Osteoblast (primary cell): ENCODE data around the gene RASAL3. TPM values are rescaled to one million over a fixed set of nuclear protein-coding genes. Genes with fewer than 3 reads are reported as not detected.
A peak's percentile ranks its signal among the peaks of the same experiment; 100 is the strongest.

ENCODE experiments used
- DNase-seq: peaks from one replicate; pipeline ENCODE4 v3.0.0; 2011; ENCODE audit warnings: low spot score, mixed read lengths; ENCODE audit not compliant: insufficient read length; ENCODE audit errors: missing footprints
- H2AFZ ChIP-seq: 2 replicates; pipeline ENCODE4 v1.6.0; 2011; ENCODE audit warnings: mild to moderate bottlenecking, low read length
- H3K27ac ChIP-seq: 2 replicates; pipeline ENCODE4 v1.5.1; 2011; ENCODE audit warnings: mild to moderate bottlenecking, low read depth, low read length, moderate library complexity
- H3K27me3 ChIP-seq: 2 replicates; pipeline ENCODE4 v1.6.0; 2012; ENCODE audit warnings: mild to moderate bottlenecking, control low read depth, inconsistent platforms, low read length, moderate library complexity; ENCODE audit not compliant: insufficient read depth
- H3K36me3 ChIP-seq: 2 replicates; pipeline ENCODE4 v1.5.1; 2011; ENCODE audit warnings: mild to moderate bottlenecking, low read length, control low read depth, moderate library complexity; ENCODE audit not compliant: insufficient read depth
- H3K4me1 ChIP-seq: 2 replicates; pipeline ENCODE4 v1.5.1; 2011; ENCODE audit warnings: mild to moderate bottlenecking, low read length, control low read depth, moderate library complexity; ENCODE audit not compliant: insufficient read depth
- H3K4me2 ChIP-seq: 2 replicates; pipeline ENCODE4 v1.6.0; 2011; ENCODE audit warnings: mild to moderate bottlenecking, low read length; ENCODE audit not compliant: insufficient read depth
- H3K4me3 ChIP-seq: fragments of 200-600 bp; sonication (generic); 3 replicates; pipeline ENCODE4 v1.5.1; 2012; ENCODE audit warnings: mild to moderate bottlenecking, low read length, inconsistent platforms; ENCODE audit not compliant: insufficient read depth
- H3K79me2 ChIP-seq: 2 replicates; pipeline ENCODE4 v1.6.0; 2012; ENCODE audit warnings: mild to moderate bottlenecking, low read length, control low read depth, inconsistent platforms; ENCODE audit not compliant: insufficient read depth
- H3K9me3 ChIP-seq: 2 replicates; pipeline ENCODE4 v1.5.1; 2011; ENCODE audit warnings: low read depth, low read length, control low read depth
- H4K20me1 ChIP-seq: 2 replicates; pipeline ENCODE4 v1.6.0; 2012; ENCODE audit warnings: mild to moderate bottlenecking, low read length, control low read depth; ENCODE audit not compliant: insufficient read depth
- CTCF ChIP-seq: IDR thresholded peaks from 2 replicates; pipeline ENCODE4 v1.5.1; 2011; ENCODE audit warnings: mild to moderate bottlenecking, low read depth, low read length, moderate library complexity; ENCODE audit errors: extremely low read depth
- total RNA-seq: library from RNA; depleted of rRNA; stranded (reverse); fragments of >200 nt; gene quantifications from 2 replicates; pipeline ENCODE4 v1.2.3, GENCODE V29; 2012

Gene RASAL3
- total RNA-seq, 1 donor: under 0.01 TPM

GRCh38 chr19:15469513-15470297, 5.4 kb upstream of the RASAL3 start:
- TF ChIP-seq CTCF: no peak
- Histone ChIP-seq H3K36me3 (no peaks in the 10 kb centered on the region), H4K20me1 (no peaks in the 10 kb centered on the region), H3K27me3 (peaks cover 14% of the 10 kb centered on the region), H3K4me1 (peaks cover 6% of the 10 kb centered on the region), H3K27ac (no peak overlapping the region), H3K9me3 (no peaks in the 10 kb centered on the region), H3K4me2 (no peak overlapping the region), H3K79me2 (no peaks in the 10 kb centered on the region), H3K4me3 (no peak overlapping the region), H2AFZ (no peak overlapping the region)
- peak; percentile 46 for DNase-seq

GRCh38 chr19:15468675-15469512, 4.5 kb upstream of the RASAL3 start:
- Histone ChIP-seq H3K36me3 (no peaks in the 10 kb centered on the region), H2AFZ (no peak overlapping the region), H3K4me2 (no peak overlapping the region), H3K79me2 (no peaks in the 10 kb centered on the region), H4K20me1 (no peaks in the 10 kb centered on the region), H3K27me3 (peaks cover 14% of the 10 kb centered on the region), H3K4me3 (no peak overlapping the region), H3K27ac (no peak overlapping the region), H3K4me1 (peaks cover 6% of the 10 kb centered on the region), H3K9me3 (no peaks in the 10 kb centered on the region)
- DNase-seq: peak; percentile 56
- no peak for TF ChIP-seq CTCF

- Histone ChIP-seq H3K4me3 (no peak overlapping the region), H4K20me1 (no peaks in the 10 kb centered on the region), H3K27ac (no peak overlapping the region), H3K4me1 (peaks cover 6% of the 10 kb centered on the region), H3K79me2 (no peaks in the 10 kb centered on the region), H3K4me2 (no peak overlapping the region), H2AFZ (no peak overlapping the region), H3K27me3 (peaks cover 20% of the 10 kb centered on the region), H3K9me3 (no peaks in the 10 kb centered on the region), H3K36me3 (no peaks in the 10 kb centered on the region)
- DNase-seq: no peak
- no peak for TF ChIP-seq CTCF
Measured at GRCh38 chr19:15467734-15468214, 3.4 kb upstream of the RASAL3 start.
